HepG2 (cell line): ENCODE results near the gene HACD2. TPM values are rescaled to one million over a fixed set of nuclear protein-coding genes. Genes with fewer than 3 reads are reported as not detected.

Experiments used
- ATAC-seq: fragments of 200-7000 bp; cut with Tn5 transposase; 3 replicates; pipeline ENCODE4 v1.9.1; 2020; ENCODE audit warnings: mild to moderate bottlenecking, moderate library complexity
- BruUV-seq: library from RNA; stranded (reverse); fragments of 400-500 nt; replicated peaks from 2 replicates; lab custom pipeline; 2021; lab: Mats Ljungman, UMichigan
- CTCF ChIA-PET: fragments of 300-600 bp; formaldehyde crosslinking; extraction: SDS; loops from one replicate; lab custom pipeline; 2021; ENCODE audit warnings: low total read pairs, inconsistent platforms, low intra/inter-chr PET ratio; lab: Yijun Ruan, JAX
- POLR2A ChIA-PET: fragments of 350-600 bp; sonication (Branson Sonifier 250); formaldehyde crosslinking; loops from one replicate; lab custom pipeline; 2020; ENCODE audit warnings: antibody characterized with exemption, inconsistent platforms; lab: Yijun Ruan, JAX
- DNase-seq: peaks from one replicate; pipeline ENCODE4 v3.0.0-alpha.2; 2015; ENCODE audit warnings: low spot score
- FAIRE-seq: peaks from 3 replicates; lab custom pipeline; 2011; peaks lifted over from hg19 to GRCh38; lab: Jason Lieb, UNC
- H2AFZ ChIP-seq: one replicate; pipeline ENCODE4 v1.6.1; 2011; ENCODE audit warnings: low read length, inconsistent platforms
- H3K27ac ChIP-seq: fragments of 300-600 bp; 3 replicates; pipeline ENCODE4 v1.8.0; 2011; ENCODE audit warnings: mixed run types, mild to moderate bottlenecking, mixed read lengths, low read length, inconsistent platforms; ENCODE audit not compliant: insufficient read depth; ENCODE audit errors: extremely low read length
- H3K27me3 ChIP-seq, 2 experiments: fragments of 200-600 bp in 1 of 2; 2 replicates in 1 of 2; 3 replicates in 1 of 2; pipeline versions ENCODE4 v1.6.0 to v1.8.0; 2011; ENCODE audit warnings: low read length in 2 of 2, mild to moderate bottlenecking in 2 of 2, moderate library complexity in 2 of 2, inconsistent platforms in 1 of 2; ENCODE audit not compliant: insufficient read depth in 2 of 2, control insufficient read depth in 1 of 2
- H3K36me3 ChIP-seq, 2 experiments: fragments of 200-600 bp in 1 of 2; replicated peaks in 1 of 2; 2 replicates in 1 of 2; 3 replicates in 1 of 2; pipeline versions ENCODE4 v1.5.1 to v1.8.0; 2011; ENCODE audit warnings: low read length in 2 of 2, inconsistent platforms in 1 of 2; ENCODE audit not compliant: insufficient read depth in 2 of 2, control insufficient read depth in 1 of 2
- H3K4me1 ChIP-seq: 2 replicates; pipeline ENCODE4 v1.5.1; 2012; ENCODE audit warnings: low read length, inconsistent platforms; ENCODE audit not compliant: insufficient read depth
- H3K4me2 ChIP-seq: 2 replicates; pipeline ENCODE4 v1.6.0; 2011; ENCODE audit warnings: low read depth, low read length, inconsistent platforms
- H3K4me3 ChIP-seq, 3 experiments: fragments of 200-600 bp in 1 of 3; sonication (generic), shearing (Covaris generic) in 1 of 3; replicated peaks in 1 of 3; 2 replicates each; pipeline ENCODE4 v1.5.1; 2011 to 2016; ENCODE audit warnings: low read length in 3 of 3, inconsistent platforms in 2 of 3, low read depth in 2 of 3, mild to moderate bottlenecking in 2 of 3, control low read depth in 1 of 3, mixed read lengths in 1 of 3; ENCODE audit not compliant: insufficient read depth in 1 of 3
- H3K79me2 ChIP-seq: one replicate; pipeline ENCODE4 v1.6.1; 2011; ENCODE audit warnings: low read length, inconsistent platforms; ENCODE audit not compliant: insufficient read depth
- H3K9ac ChIP-seq: 2 replicates; pipeline ENCODE4 v1.6.0; 2011; ENCODE audit warnings: mild to moderate bottlenecking, low read depth, low read length, inconsistent platforms; ENCODE audit not compliant: insufficient read depth
- H3K9me3 ChIP-seq: 2 replicates; pipeline ENCODE4 v1.5.1; 2012; ENCODE audit warnings: mild to moderate bottlenecking, low read length
- H4K20me1 ChIP-seq: 2 replicates; pipeline ENCODE4 v1.6.0; 2011; ENCODE audit warnings: inconsistent platforms, mild to moderate bottlenecking, low read length, moderate library complexity; ENCODE audit not compliant: insufficient read depth
- BHLHE40 ChIP-seq: IDR thresholded peaks from 2 replicates; pipeline ENCODE4 v1.6.1; 2011; ENCODE audit warnings: low read length, improper control_type of control experiment
- CENPX ChIP-seq: sonication (generic); formaldehyde crosslinking; IDR thresholded peaks from 2 replicates; pipeline ENCODE4 v1.9.0; 2021; ENCODE audit warnings: mild to moderate bottlenecking, missing genetic modification reagents, moderate library complexity
- HIVEP1 ChIP-seq: sonication (generic); formaldehyde crosslinking; IDR thresholded peaks from 2 replicates; pipeline ENCODE4 v1.4.0; 2020; ENCODE audit warnings: mild to moderate bottlenecking, missing genetic modification reagents
- HNRNPLL ChIP-seq: fragments of 200-400 bp; formaldehyde crosslinking; IDR thresholded peaks from 2 replicates; pipeline ENCODE4 v1.6.1; 2017; ENCODE audit warnings: mild to moderate bottlenecking, low read depth, low read length; ENCODE audit not compliant: poor library complexity, severe bottlenecking
- KLF11 ChIP-seq: IDR thresholded peaks from 2 replicates; pipeline ENCODE4 v1.6.1; 2016; ENCODE audit warnings: missing compliant biosample characterization
- KLF15 ChIP-seq: sonication (generic); formaldehyde crosslinking; IDR thresholded peaks from 2 replicates; pipeline ENCODE4 v1.8.1; 2023; ENCODE audit warnings: borderline replicate concordance, mild to moderate bottlenecking, inconsistent platforms, missing genetic modification reagents, mixed read lengths
- MAFG ChIP-seq: sonication (generic); formaldehyde crosslinking; IDR thresholded peaks from 2 replicates; pipeline ENCODE4 v1.5.1; 2020; ENCODE audit warnings: mild to moderate bottlenecking, missing genetic modification reagents
- MTF1 ChIP-seq: sonication (generic); formaldehyde crosslinking; IDR thresholded peaks from 2 replicates; pipeline ENCODE4 v1.5.0; 2020; ENCODE audit warnings: missing genetic modification reagents
- PAF1 ChIP-seq: IDR thresholded peaks from 2 replicates; pipeline ENCODE4 v1.6.1; 2016; ENCODE audit warnings: missing genetic modification reagents, missing compliant biosample characterization
- RNF219 ChIP-seq: sonication (generic); formaldehyde crosslinking; IDR thresholded peaks from 2 replicates; pipeline ENCODE4 v1.5.0; 2020; ENCODE audit warnings: mild to moderate bottlenecking, missing genetic modification reagents
- TOPORS ChIP-seq: sonication (generic); formaldehyde crosslinking; IDR thresholded peaks from 2 replicates; pipeline ENCODE4 v1.8.0; 2023; ENCODE audit warnings: mild to moderate bottlenecking, missing genetic modification reagents
- ZFP82 ChIP-seq: sonication (generic); formaldehyde crosslinking; IDR thresholded peaks from 2 replicates; pipeline ENCODE4 v1.5.1; 2020; ENCODE audit warnings: mild to moderate bottlenecking, missing genetic modification reagents, borderline replicate concordance
- ZNF232 ChIP-seq: sonication (generic); formaldehyde crosslinking; IDR thresholded peaks from 2 replicates; pipeline ENCODE4 v1.4.0; 2020; ENCODE audit warnings: missing genetic modification reagents, borderline replicate concordance
- ZNF282 ChIP-seq: fragments of 450-650 bp; IDR thresholded peaks from 2 replicates; pipeline ENCODE4 v1.6.1; 2018; ENCODE audit not compliant: partially characterized antibody
- ZNF644 ChIP-seq: IDR thresholded peaks from 2 replicates; pipeline ENCODE4 v1.6.1; 2016; ENCODE audit warnings: low read depth
- ZNF670 ChIP-seq: sonication (generic); formaldehyde crosslinking; IDR thresholded peaks from 2 replicates; pipeline ENCODE4 v1.8.0; 2022; ENCODE audit warnings: mild to moderate bottlenecking, missing genetic modification reagents, borderline replicate concordance
- WGBS: methylation state at CpG from one replicate; pipeline ENCODE4 v1.1.6; 2017; ENCODE audit warnings: low lambda C conversion rate; 5-methylcytosine and 5-hydroxymethylcytosine counted together
- in situ Hi-C: cut with HindIII; loops from 2 replicates; pipeline ENCODE4 v1.10.0; 2017; ENCODE audit warnings: low pct_unique_long_range_greater_than_20kb; ENCODE audit not compliant: extremely low pct_ligation_motif_present
- intact Hi-C: fragments of 100-400 bp; cut with micrococcal nuclease; formaldehyde crosslinking; loops from one replicate; pipeline ENCODE4 v1.10.0; 2022; ENCODE audit not compliant: unreplicated experiment
- polyA plus RNA-seq, 8 experiments: library from polyadenylated mRNA; depleted of rRNA in 3 of 8; stranded (reverse) in 7 of 8; unstranded in 1 of 8; fragments of >200 nt; fragmentation: Illumina TruSeq in 4 of 8; extraction: Trizol in 4 of 8; gene quantifications; 2 replicates each; pipeline versions ENCODE4 v1.2.1 to v1.2.3, GENCODE V29; 2011 to 2016; ENCODE audit warnings: low read depth in 4 of 8, missing spikeins in 1 of 8, mixed read lengths in 1 of 8; ENCODE audit not compliant: insufficient read depth in 1 of 8
- total RNA-seq, 5 experiments: library from RNA; depleted of rRNA; stranded (reverse); fragments of >200 nt; fragmentation: Illumina TruSeq; extraction: Trizol; gene quantifications; 2 replicates each; pipeline ENCODE4 v1.2.3, GENCODE V29; 2016; ENCODE audit warnings: low read depth in 1 of 5
- TF ChIP-seq, protein P1 (sequence below): sonication (generic); formaldehyde crosslinking; IDR thresholded peaks from 2 replicates; pipeline ENCODE4 v1.5.1; 2020; ENCODE audit warnings: missing genetic modification reagents, mild to moderate bottlenecking, borderline replicate concordance

HACD2 gene
- total and polyA plus RNA-seq, 2 of the 13 experiments (the other 11 are each of a cell fraction or from before 2014, with no cell fraction given), result 47.0 to 50.4 TPM

DNA sequence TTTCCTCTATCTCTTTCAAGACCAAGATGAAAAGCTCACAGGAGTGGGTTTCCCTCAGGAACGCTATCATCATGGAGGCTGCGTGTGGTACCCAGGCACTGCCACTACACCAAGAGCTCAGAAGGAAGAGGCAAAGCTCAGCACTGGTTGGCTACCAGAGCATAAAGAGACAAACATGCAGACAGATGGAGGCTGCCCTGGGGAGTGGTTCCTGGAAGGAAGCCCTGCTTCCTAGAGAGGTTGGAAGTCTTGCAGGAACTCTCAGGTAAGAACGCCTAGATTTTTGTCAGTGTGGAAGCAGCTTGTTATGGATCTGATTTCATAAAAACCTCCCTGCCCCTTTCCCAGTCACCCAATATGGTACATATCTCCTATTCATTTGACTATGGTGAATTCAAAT is 86.1 kb downstream of the HACD2 start:
- no peak for FAIRE-seq
- CTCF ChIA-PET, result no interaction called here
- H3K9me3 ChIP-seq, result no peaks in the 10 kb centered on the region
- TF ChIP-seq ZNF670, result no peak
- TF ChIP-seq RNF219 (CRISPR knock-in tag), result no peak
- no peak for TF ChIP-seq MTF1 (CRISPR knock-in tag)
- no peak for TF ChIP-seq PAF1 (CRISPR knock-in tag)
- TF ChIP-seq ZFP82 (CRISPR knock-in tag), result no peak
- TF ChIP-seq ZNF282, result no peak
- no peak for TF ChIP-seq BHLHE40
- no peak for TF ChIP-seq ZNF644 (CRISPR knock-in tag)
- no peak for TF ChIP-seq ZNF232 (CRISPR knock-in tag)
- TF ChIP-seq, protein P1, sequence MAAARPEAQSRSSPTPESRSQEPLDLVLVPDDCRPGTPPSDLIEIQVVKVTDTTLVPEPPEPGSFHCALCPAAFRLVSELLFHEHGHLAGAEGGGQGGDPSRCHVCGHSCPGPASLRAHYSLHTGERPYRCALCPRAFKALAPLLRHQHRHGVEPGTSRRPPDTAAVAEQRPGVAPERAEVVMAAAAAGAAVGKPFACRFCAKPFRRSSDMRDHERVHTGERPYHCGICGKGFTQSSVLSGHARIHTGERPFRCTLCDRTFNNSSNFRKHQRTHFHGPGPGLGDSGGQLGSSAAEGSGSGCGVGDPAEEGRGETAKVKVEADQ (CRISPR knock-in tag), result no peak
- no peak for TF ChIP-seq KLF15
- TF ChIP-seq HNRNPLL, result no peak
- TF ChIP-seq TOPORS (CRISPR knock-in tag), result no peak
- TF ChIP-seq KLF11 (CRISPR knock-in tag), result no peak
- no peak for TF ChIP-seq HIVEP1
- TF ChIP-seq MAFG (CRISPR knock-in tag), result no peak
- no peak for TF ChIP-seq CENPX (CRISPR knock-in tag)
- H2AFZ ChIP-seq, result no peak overlapping the region
- no peak overlapping the region for H3K4me2 ChIP-seq
- DNase-seq, result no peak
- POLR2A ChIA-PET, result no interaction called here
- H3K27me3 ChIP-seq, result no peaks in the 10 kb centered on the region
- H3K4me3 ChIP-seq, result no peak overlapping the region
- BruUV-seq, result no TSS peak
- intact Hi-C loops (no loop called here), in situ Hi-C loops (no loop called here)
- WGBS, result 94% methylated on average over 3 of the region's 3 CpGs
- no peaks in the 10 kb centered on the region for H3K79me2 ChIP-seq
- peaks cover 19 to 75% of the 10 kb centered on the region in 2 experiments for H3K36me3 ChIP-seq
- ATAC-seq, result no peak
- H4K20me1 ChIP-seq, result no peaks in the 10 kb centered on the region
- H3K4me1 ChIP-seq, result no peaks in the 10 kb centered on the region
- no peak overlapping the region for H3K27ac ChIP-seq
- no peak overlapping the region for H3K9ac ChIP-seq
